Kidney epithelial cell (primary cell): ENCODE data around the gene EPOP. TPM values are rescaled to one million over a fixed set of nuclear protein-coding genes. Genes with fewer than 3 reads are reported as not detected.

ENCODE experiments used
- DNase-seq: peaks from one replicate; pipeline ENCODE4 v3.0.0-alpha.2; 2010; ENCODE audit warnings: low read depth
- H3K27me3 ChIP-seq: 2 replicates; pipeline ENCODE4 v1.6.0; 2011; ENCODE audit warnings: low read length; ENCODE audit not compliant: control insufficient read depth, insufficient read depth
- H3K36me3 ChIP-seq: 2 replicates; pipeline ENCODE4 v1.5.1; 2011; ENCODE audit warnings: low read length; ENCODE audit not compliant: control insufficient read depth, insufficient read depth
- H3K4me3 ChIP-seq: 2 replicates; pipeline ENCODE4 v1.5.1; 2011; ENCODE audit warnings: low read depth, mild to moderate bottlenecking, control low read depth, low read length
- total RNA-seq: library from RNA; depleted of rRNA; stranded (reverse); fragments of >200 nt; gene quantifications from 2 replicates; pipeline ENCODE4 v1.2.3, GENCODE V29; 2015
- TF ChIP-seq, protein P1 (sequence below): IDR thresholded peaks from 2 replicates; pipeline ENCODE4 v1.5.1; 2011; ENCODE audit warnings: mild to moderate bottlenecking, moderate library complexity, low read length, control low read depth, inconsistent platforms; ENCODE audit not compliant: insufficient read depth, poor library complexity, severe bottlenecking

The EPOP gene
- total RNA-seq, 1 donor from 2014 or later: 6.4 TPM

DNA sequence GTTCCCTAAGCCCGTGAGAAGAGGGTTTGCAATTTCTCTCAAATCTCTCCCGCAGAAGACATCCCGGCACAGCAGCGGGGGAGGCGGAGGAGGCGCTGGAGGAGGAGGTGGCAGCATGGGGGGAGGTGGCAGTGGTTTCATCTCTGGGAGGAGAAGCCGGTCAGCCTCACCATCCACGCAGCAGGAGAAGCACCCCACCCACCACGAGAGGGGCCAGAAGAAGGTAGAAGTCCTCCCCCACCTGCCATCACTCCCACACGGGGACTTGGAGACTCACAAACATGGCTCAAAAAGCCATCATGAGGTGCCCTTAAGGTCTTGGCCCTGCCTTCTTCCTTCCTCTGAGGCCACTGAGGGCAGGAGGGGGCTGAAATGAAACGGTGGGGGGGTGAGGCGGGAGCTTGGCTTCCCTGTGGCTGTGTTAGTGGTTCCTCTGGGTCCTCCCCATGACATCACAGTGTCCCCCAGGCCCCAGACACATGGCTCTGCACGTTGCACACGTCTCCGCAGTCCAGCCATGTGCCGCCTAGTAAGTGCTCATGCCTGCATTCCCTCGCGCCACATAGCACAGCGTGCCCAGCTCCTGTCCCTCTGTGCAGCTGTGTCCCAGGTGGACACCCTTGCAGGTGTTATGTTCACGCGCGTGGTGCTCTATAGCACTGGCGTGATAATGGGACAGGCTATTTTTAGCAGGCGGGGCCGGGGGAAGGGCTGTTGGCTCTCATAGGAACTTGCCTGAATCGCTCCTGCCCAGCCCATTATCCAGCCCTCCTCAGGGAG lies 37.2 kb upstream of the EPOP start:
- no peak overlapping the region for H3K4me3 ChIP-seq
- H3K27me3 ChIP-seq: no peaks in the 10 kb centered on the region
- DNase-seq: no peak
- TF ChIP-seq, protein P1, sequence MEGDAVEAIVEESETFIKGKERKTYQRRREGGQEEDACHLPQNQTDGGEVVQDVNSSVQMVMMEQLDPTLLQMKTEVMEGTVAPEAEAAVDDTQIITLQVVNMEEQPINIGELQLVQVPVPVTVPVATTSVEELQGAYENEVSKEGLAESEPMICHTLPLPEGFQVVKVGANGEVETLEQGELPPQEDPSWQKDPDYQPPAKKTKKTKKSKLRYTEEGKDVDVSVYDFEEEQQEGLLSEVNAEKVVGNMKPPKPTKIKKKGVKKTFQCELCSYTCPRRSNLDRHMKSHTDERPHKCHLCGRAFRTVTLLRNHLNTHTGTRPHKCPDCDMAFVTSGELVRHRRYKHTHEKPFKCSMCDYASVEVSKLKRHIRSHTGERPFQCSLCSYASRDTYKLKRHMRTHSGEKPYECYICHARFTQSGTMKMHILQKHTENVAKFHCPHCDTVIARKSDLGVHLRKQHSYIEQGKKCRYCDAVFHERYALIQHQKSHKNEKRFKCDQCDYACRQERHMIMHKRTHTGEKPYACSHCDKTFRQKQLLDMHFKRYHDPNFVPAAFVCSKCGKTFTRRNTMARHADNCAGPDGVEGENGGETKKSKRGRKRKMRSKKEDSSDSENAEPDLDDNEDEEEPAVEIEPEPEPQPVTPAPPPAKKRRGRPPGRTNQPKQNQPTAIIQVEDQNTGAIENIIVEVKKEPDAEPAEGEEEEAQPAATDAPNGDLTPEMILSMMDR: no peak
- H3K36me3 ChIP-seq: peaks cover 5% of the 10 kb centered on the region

DNA sequence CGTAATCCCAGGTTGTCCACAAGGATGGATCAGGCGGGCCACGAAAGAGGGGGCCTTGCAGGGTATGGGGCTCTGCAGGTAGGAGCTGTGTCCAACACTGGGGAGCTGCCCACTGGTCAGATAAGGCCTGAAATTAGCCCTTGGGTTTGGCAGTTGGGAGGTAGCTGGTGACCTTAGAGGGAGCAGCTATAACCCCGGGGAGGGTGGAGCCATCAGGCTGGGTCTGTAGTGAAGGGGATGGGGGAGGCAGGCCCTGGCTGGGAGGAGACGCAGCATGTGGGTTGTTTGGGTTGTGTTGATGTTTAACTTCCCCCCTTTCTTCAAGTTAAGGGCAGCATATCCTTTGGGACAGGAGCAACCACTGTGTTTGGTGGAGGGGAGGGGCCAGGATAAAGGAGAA lies 36.2 kb upstream of the EPOP start:
- TF ChIP-seq, protein P1: no peak
- H3K27me3 ChIP-seq: no peaks in the 10 kb centered on the region
- H3K36me3 ChIP-seq: peaks cover 5% of the 10 kb centered on the region
- no peak overlapping the region for H3K4me3 ChIP-seq
- no peak for DNase-seq

DNA sequence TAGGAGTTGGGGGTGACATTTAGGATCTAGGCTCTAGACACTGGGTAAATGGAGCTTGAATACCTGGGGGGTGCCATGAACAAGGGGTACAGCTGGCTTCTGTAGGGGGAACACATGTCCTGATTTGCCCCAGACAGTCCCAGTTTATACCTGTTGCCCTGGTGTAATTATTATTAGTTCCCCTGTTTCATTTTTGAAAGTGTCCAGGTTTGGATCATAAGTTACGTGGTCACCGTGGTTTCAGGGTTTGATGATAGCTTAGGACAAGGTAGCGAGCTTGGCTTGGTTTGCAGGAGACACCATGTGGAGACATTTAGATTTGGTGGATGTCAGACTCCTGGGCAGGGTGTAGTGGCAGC lies 35.8 kb upstream of the EPOP start:
- Histone ChIP-seq H3K27me3 (no peaks in the 10 kb centered on the region), H3K36me3 (peaks cover 5% of the 10 kb centered on the region), H3K4me3 (no peak overlapping the region)
- TF ChIP-seq, protein P1: no peak
- DNase-seq: no peak

DNA sequence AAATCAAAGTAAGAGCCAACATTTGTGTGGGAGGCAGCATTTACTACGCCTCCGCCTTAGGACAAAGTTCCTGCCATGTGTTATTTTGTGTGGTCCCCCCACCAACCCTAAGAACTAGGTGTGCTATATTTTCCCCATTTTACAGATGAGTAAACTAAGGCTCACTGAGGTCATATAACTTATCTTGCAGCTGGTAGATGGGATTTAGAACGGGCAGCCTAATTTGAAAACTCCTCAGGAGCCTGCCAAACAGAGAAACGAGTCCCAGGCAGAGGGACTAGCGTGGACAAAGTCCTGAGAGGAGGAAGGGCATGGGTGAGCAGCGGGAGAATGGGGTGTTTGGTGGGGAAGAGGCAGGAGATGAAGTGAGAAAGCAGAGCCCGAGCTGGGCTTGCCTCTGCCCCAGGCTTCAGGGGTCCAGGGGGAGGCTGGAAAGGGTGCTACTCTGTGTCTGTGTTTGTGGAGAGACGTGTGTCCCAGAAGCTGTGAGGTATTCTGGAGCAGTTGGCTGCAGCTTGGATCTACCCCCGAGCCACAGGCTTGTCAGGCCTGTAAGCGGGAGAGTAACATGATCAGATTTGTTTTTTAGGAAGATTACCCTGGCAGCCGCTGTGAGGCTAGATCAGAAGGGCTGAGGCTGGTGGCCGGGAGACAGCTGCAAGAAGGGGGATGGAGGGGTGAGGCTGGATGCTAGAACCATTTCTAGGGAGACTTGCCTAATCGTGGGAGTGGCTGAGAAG lies 35.3 kb upstream of the EPOP start:
- Histone ChIP-seq H3K36me3 (peaks cover 5% of the 10 kb centered on the region), H3K27me3 (no peaks in the 10 kb centered on the region), H3K4me3 (no peak overlapping the region)
- DNase-seq: no peak
- TF ChIP-seq, protein P1: no peak

DNA sequence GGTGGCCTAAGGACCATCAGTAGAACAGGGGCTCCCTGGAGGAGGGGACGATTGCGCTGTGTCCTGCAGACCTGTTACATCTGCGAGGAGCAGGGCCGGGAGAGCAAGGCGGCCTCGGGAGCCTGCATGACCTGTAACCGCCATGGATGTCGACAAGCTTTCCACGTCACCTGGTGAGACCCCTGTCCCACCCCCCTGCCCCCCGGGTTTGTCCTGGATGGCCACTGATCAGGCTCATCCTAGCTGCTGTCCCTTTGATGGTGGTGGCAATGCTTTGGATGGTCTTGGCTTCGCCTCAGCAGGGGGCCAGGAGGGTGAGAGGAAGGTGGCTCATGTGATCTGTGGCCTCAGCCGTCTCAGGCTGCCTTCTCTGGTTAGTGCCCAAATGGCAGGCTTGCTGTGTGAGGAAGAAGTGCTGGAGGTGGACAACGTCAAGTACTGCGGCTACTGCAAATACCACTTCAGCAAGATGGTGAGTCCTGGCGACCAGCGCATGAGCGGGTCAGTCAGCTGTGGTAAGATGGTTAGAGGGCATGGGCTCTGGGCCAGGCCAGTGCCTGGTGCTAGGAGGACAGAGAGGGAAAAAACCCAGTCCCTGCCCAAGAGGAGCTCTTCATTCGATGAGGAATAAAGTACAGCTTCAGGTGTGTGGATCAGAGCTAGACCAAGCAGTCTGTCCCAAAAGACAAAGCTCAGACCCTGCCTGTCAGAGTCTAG lies 34.5 kb upstream of the EPOP start:
- Histone ChIP-seq H3K4me3 (no peak overlapping the region), H3K27me3 (no peaks in the 10 kb centered on the region), H3K36me3 (peaks cover 5% of the 10 kb centered on the region)
- no peak for DNase-seq
- TF ChIP-seq, protein P1: no peak
